GM19193 (cell line): ENCODE measurements around the gene IMP4.
A peak's percentile ranks its signal among the peaks of the same experiment; 100 is the strongest.

Experiments used
- POLR2A ChIP-seq: IDR thresholded peaks from 4 replicates; pipeline ENCODE4 v1.6.1; 2011; ENCODE audit not compliant: insufficient read depth, insufficient read length; ENCODE audit errors: extremely low read depth

The IMP4 gene

GRCh38 chr2:130334026-130334425 is 8.7 kb upstream of the IMP4 start:
- TF ChIP-seq POLR2A: no peak

DNA sequence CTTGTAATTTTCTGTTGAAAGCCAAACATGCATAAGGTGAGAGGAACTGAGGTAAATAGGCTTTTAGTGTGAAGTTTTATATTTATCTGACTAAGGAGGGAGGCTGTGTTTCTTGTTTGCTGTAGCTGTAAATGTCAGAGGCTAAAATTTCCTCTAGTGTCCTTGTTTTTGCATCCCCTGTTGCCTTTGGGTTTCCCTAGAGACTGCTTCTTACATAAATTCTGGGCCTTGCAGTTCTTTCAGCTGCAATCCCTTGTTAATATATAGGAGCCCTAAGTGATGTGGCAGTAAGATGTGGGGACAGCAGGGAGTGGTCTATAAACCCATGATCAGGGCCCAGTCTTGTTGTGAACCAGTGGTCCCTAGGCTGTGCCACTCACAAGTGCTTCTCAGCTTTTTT is 7.5 kb upstream of the IMP4 start:
- no peak for TF ChIP-seq POLR2A

- no peak for TF ChIP-seq POLR2A
These were observed 6.4 kb upstream of the IMP4 start for GRCh38 chr2:130336150-130336876.

GRCh38 chr2:130336877-130337734 is 5.6 kb upstream of the IMP4 start:
- peak; percentile 64 for TF ChIP-seq POLR2A

DNA sequence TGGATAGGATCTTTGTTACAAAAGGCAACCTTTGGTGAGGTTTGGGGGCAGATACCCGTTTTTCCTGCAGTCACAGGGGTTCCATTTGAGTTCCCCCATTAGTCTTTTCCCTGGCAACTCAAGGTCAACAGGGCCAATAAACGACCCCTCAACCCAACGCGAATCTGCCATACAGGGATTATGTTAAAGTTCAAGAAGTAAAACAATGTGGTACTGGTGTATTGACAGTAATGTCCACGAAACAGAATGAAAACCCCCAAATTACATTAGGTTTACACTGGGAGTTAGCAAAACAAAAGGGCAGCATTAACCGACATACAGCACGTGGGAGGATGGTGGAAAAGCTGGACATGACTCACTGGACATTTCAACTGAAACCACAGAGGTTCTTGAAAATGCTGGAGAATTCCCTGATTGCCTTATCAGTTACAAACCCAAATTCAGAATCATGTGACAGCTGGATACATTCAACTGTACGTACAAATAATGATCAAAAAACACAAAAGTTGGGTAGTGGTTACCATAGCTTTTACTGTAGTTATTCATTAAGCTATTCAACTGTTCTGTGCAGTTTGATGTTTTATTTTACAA is 4.9 kb upstream of the IMP4 start:
- TF ChIP-seq POLR2A: no peak

DNA sequence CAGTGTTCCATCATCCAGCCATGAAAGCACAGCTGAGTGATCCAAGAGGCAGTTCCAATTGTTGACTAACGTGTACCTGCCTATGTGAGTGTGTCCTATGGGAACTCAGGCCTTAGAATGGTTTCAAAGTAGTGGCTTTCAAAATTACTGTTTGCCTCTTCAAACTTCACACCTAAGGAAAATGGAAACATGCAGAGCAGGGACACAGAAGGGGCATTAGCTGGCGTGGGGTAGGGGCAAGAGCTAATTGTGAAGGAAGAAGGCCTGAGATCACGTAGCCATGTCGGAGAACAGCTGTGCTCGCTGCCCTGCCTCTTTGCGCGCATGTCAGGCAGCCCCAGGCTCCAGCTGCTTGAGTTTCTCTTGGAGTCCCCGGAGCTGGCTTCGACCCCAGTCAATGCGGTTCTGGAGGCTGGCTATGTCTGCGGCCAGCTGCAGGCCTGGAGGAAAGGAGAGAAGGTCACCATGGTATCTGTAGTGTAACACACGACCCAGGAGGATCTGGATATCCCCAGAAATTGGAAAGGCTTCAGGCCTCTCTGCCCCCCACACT is 3.8 kb upstream of the IMP4 start:
- TF ChIP-seq POLR2A: no peak

DNA sequence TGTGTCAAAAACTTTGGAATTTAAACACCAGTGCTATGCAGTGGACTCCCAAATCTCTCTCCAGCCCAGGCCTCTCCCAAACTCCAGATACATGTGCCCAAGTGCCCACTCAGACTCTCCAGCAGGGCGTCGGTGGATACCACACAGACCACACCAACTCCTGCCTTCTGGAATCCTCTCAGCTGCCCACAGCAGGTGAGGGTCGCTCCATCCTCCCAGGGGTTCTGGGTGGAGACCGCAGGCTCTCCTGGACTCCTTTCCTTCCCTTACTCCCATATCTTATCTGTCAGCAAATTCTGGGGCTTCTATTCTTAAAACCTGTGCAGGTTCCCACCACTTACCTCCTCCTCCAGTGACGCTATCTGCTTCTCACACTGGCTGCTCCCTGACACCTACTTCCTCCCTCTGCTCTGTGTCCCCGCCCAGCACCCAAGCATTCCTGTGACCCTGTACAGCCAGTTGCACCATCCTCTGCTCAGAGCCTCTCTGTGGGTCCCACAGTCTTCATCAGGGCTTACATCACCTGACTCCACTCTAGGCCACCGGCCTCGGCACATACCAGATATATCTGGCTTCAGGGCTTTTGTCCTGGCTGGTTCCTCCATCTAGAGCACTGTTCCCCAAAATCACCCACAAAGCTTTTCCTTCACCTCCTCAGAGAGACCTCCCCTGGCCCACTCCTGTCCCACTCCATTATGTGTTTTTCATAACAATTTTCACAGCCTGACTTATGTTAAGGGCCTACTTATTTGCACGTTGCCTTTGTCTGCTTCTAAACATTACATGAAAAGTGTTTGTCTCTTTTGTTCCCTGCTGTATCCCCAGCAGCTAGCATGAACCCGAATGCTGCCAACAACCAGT is 2.6 kb upstream of the IMP4 start:
- TF ChIP-seq POLR2A: no peak

DNA sequence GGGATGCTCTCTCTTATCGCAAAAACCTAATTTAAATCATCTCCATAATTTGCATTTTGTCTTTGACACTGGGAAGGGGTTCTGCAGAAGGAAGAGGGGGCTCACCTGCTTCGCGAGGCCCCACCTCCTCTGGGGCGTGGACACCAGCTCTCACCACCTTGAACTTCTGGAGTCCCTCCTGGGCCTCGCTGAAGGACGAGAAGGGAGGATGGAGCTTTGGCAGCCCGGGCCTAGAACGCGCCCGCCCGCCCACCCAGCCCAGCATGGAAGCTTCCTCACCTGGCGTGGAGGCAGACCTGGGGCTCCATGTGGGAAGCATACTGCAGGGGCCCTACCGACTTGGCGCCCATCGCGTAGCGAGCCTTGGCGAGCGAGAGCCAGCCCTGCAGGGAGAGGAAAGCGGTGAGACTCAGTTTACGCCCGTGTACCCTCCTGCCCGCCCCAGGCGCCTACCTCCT is 1.1 kb upstream of the IMP4 start:
- TF ChIP-seq POLR2A: no peak

- TF ChIP-seq POLR2A: peak; percentile 75
These were observed 621 bp upstream of the IMP4 start for GRCh38 chr2:130342020-130342532.

DNA sequence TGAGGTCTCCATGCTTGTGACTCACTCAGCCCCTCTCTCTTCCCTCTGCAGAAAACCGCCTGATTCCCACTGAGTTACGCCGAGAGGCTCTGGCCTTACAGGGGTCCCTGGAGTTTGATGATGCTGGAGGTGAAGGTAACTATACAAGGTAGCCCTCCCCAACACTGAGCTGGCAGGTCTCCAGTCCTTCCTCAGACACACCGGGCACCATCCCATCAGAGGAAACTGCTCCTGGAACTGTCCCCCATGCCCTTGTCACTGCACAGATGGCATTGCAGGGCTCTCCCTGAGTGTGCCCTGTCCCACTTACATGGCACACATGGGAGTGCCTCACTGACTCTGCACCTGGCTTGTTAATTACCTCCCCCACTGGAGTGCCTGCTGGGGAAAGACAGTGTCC is 1.9 kb downstream of the IMP4 start:
- TF ChIP-seq POLR2A: no peak

GRCh38 chr2:130345091-130345490 is 2.4 kb downstream of the IMP4 start:
- TF ChIP-seq POLR2A: no peak

- TF ChIP-seq POLR2A: no peak
These were observed 2.9 kb downstream of the IMP4 start for GRCh38 chr2:130345611-130346010.

DNA sequence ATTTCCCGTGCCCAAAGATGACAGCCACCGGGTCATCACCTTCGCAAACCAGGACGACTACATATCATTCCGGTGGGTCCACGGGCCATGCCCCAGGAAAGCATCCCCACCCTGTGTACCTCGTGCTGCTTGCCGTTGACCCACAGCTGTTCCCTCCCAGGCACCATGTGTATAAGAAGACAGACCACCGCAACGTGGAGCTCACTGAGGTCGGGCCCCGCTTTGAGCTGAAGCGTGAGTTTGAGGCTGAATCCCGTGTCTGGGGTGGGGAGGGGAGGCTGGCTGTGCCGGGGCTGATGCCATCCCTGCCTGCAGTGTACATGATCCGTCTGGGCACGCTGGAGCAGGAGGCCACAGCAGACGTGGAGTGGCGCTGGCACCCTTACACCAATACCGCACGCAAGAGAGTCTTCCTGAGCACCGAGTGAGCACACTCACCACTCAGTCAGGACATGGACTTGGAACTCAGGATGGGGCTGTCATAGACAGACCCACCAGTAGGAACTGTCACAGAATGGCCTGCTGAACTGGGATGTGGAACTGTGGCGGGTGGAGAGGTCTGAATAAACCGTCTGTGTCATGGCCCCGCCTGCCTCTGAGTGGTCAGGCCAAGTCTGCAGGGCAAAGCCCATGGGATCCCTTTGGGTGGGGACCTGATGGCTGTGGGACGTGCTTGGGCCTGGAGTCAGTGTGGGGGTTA is 3.5 kb downstream of the IMP4 start:
- no peak for TF ChIP-seq POLR2A

- no peak for TF ChIP-seq POLR2A
These were observed 4.0 kb downstream of the IMP4 start for GRCh38 chr2:130346741-130347066.
